Tibial artery (tissue), 4 donors: ENCODE results near the gene KLK1.

ENCODE experiments used
- DNase-seq, 2 donors: peaks; one replicate each; pipeline ENCODE4 v3.0.0-alpha.2; 2019
- H3K27ac ChIP-seq, 2 donors: fragments of 200-600 bp; sonication (generic) in 1 of 2; 1 replicate in 1 of 2; 2 replicates in 1 of 2; pipeline ENCODE4 v1.5.1; 2018 to 2019; ENCODE audit warnings: mild to moderate bottlenecking in 1 of 2
- H3K27me3 ChIP-seq, 2 donors: fragments of 200-600 bp; sonication (generic) in 1 of 2; one replicate each; pipeline versions ENCODE4 v1.5.1 to v1.6.0; 2016 to 2019
- H3K36me3 ChIP-seq, 3 donors: fragments of 200-600 bp; sonication (generic) in 2 of 3; one replicate each; pipeline ENCODE4 v1.5.1; 2016 to 2019; ENCODE audit warnings: mild to moderate bottlenecking in 2 of 3
- H3K4me1 ChIP-seq, 4 donors: fragments of 200-600 bp; sonication (generic) in 2 of 4; 1 replicate in 3 of 4; 2 replicates in 1 of 4; pipeline ENCODE4 v1.5.1; 2016 to 2019
- H3K4me3 ChIP-seq, 2 donors: fragments of 200-600 bp; sonication (generic) in 1 of 2; 1 replicate in 1 of 2; 2 replicates in 1 of 2; pipeline ENCODE4 v1.5.1; 2018 to 2019; ENCODE audit warnings: mild to moderate bottlenecking in 2 of 2
- H3K9me3 ChIP-seq, 3 donors: fragments of 200-600 bp; sonication (generic) in 1 of 3; one replicate each; pipeline ENCODE4 v1.5.1; 2016 to 2019
- CTCF ChIP-seq, 2 experiments: fragments of 200-600 bp in 1 of 2; fragments of 450-650 bp in 1 of 2; IDR thresholded peaks; one replicate each; pipeline ENCODE4 v1.5.1; 2017 to 2019; ENCODE audit warnings: antibody characterized with exemption in 2 of 2, mild to moderate bottlenecking in 1 of 2, moderate library complexity in 1 of 2
- intact Hi-C: fragments of 100-400 bp; cut with DNase I; formaldehyde crosslinking; loops from one replicate; pipeline ENCODE4 v1.15.0; 2023; ENCODE audit warnings: low total_unique reads

Gene KLK1

GRCh38 chr19:50851620-50852019 is 28.0 kb upstream of the KLK1 start:
- Histone ChIP-seq H3K4me1 (no peaks in the 10 kb centered on the region), H3K36me3 (no peaks in the 10 kb centered on the region), H3K27me3 (peaks cover 0 to 15% of the 10 kb centered on the region in 2 donors), H3K4me3 (no peak overlapping the region), H3K9me3 (no peaks in the 10 kb centered on the region), H3K27ac (no peak overlapping the region)
- DNase-seq: no peak
- intact Hi-C loops: no loop called here
- TF ChIP-seq CTCF (IDR thresholded peaks at IDR 0.05): no peak

- Histone ChIP-seq H3K4me3 (no peak overlapping the region), H3K27ac (no peak overlapping the region), H3K36me3 (no peaks in the 10 kb centered on the region), H3K27me3 (peaks cover 0 to 15% of the 10 kb centered on the region in 2 donors), H3K4me1 (no peaks in the 10 kb centered on the region), H3K9me3 (no peaks in the 10 kb centered on the region)
- no peak for DNase-seq
- no peak for TF ChIP-seq CTCF (IDR thresholded peaks at IDR 0.05)
- intact Hi-C loops: no loop called here
Observed at GRCh38 chr19:50850738-50851137, 27.2 kb upstream of the KLK1 start.

- intact Hi-C loops: no loop called here
- no peak overlapping the region for H3K27ac ChIP-seq
- H3K36me3 ChIP-seq: no peaks in the 10 kb centered on the region
- H3K4me1 ChIP-seq: no peaks in the 10 kb centered on the region
- peaks cover 0 to 20% (median 12%) of the 10 kb centered on the region in 3 donors for H3K9me3 ChIP-seq
- no peaks in the 10 kb centered on the region for H3K27me3 ChIP-seq
- DNase-seq: no peak
- H3K4me3 ChIP-seq: no peak overlapping the region
- TF ChIP-seq CTCF (IDR thresholded peaks at IDR 0.05): no peak
Observed at GRCh38 chr19:50844296-50844935, 20.8 kb upstream of the KLK1 start.

- Histone ChIP-seq H3K4me3 (no peak overlapping the region), H3K4me1 (no peaks in the 10 kb centered on the region), H3K9me3 (peaks cover 0 to 20% (median 12%) of the 10 kb centered on the region in 3 donors), H3K36me3 (no peaks in the 10 kb centered on the region), H3K27me3 (peaks cover 0 to 4% of the 10 kb centered on the region in 2 donors), H3K27ac (no peak overlapping the region)
- TF ChIP-seq CTCF (IDR thresholded peaks at IDR 0.05): no peak
- intact Hi-C loops: no loop called here
- DNase-seq: no peak
Observed at GRCh38 chr19:50843701-50844221, 20.2 kb upstream of the KLK1 start.

GRCh38 chr19:50843205-50843604 is 19.6 kb upstream of the KLK1 start:
- no peak for TF ChIP-seq CTCF (IDR thresholded peaks at IDR 0.05)
- Histone ChIP-seq H3K27ac (no peak overlapping the region), H3K4me3 (no peak overlapping the region), H3K27me3 (peaks cover 0 to 9% of the 10 kb centered on the region in 2 donors), H3K36me3 (no peaks in the 10 kb centered on the region), H3K9me3 (peaks cover 0 to 20% (median 12%) of the 10 kb centered on the region in 3 donors), H3K4me1 (no peaks in the 10 kb centered on the region)
- DNase-seq: no peak
- intact Hi-C loops: no loop called here
